GM18499 (cell line): ENCODE measurements around the gene QPCTL.
"Not testable (repeated sequence)": the region's sequence is repeated elsewhere in the genome, so short reads cannot be mapped to it uniquely, and the experiment has no call there.

Experiments
- ATAC-seq: cut with Tn5 transposase; IDR thresholded peaks from one replicate; pipeline ENCODE4 v1.9.1; 2021; ENCODE audit warnings: moderate number of reproducible peaks; ENCODE audit not compliant: insufficient read depth, unreplicated experiment

The QPCTL gene

GRCh38 chr19:45670670-45671453 is 21.6 kb upstream of the QPCTL start:
- no peak for ATAC-seq

- no peak for ATAC-seq
Measured at GRCh38 chr19:45674946-45675345, 17.5 kb upstream of the QPCTL start.

- no peak for ATAC-seq
Measured at GRCh38 chr19:45676851-45677263, 15.6 kb upstream of the QPCTL start.

- no peak for ATAC-seq
Measured at GRCh38 chr19:45677351-45678230, 14.9 kb upstream of the QPCTL start.

- ATAC-seq = no peak
Measured at GRCh38 chr19:45681391-45682015, 11.0 kb upstream of the QPCTL start.

GRCh38 chr19:45682117-45682516 is 10.3 kb upstream of the QPCTL start:
- no peak for ATAC-seq

- ATAC-seq = no peak
Measured at GRCh38 chr19:45682908-45683307, 9.6 kb upstream of the QPCTL start.

- not testable (repeated sequence) for ATAC-seq
Measured at GRCh38 chr19:45685045-45685444, 7.4 kb upstream of the QPCTL start.

DNA sequence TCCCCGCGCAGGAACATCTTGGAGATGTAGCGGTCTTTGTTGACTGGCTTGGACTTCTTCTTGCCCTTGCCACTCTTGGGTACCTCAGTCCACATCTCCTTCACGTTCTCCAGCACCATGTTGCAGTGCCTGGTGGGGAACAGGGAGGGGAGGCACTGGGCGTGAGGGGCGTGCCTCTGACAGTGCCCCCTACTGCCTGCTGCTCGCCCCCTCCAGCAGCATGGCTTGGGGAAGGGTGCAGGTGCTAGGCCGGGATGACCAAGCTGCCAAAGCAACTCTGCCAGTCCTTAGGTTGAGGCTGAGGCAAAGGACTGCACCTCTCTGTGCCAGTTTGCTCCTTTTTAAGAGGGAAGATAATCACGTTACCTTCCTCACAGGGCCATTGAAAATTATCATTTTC is 4.9 kb upstream of the QPCTL start:
- ATAC-seq = no peak

GRCh38 chr19:45691516-45692186 is 815 bp upstream of the QPCTL start, which contains the start of gene SNRPD2:
Gene SNRPD2 (minus strand): TSS chr19:45691953. CDS start chr19:45691888, 65 bp downstream.
- ATAC-seq = peak; percentile 27

DNA sequence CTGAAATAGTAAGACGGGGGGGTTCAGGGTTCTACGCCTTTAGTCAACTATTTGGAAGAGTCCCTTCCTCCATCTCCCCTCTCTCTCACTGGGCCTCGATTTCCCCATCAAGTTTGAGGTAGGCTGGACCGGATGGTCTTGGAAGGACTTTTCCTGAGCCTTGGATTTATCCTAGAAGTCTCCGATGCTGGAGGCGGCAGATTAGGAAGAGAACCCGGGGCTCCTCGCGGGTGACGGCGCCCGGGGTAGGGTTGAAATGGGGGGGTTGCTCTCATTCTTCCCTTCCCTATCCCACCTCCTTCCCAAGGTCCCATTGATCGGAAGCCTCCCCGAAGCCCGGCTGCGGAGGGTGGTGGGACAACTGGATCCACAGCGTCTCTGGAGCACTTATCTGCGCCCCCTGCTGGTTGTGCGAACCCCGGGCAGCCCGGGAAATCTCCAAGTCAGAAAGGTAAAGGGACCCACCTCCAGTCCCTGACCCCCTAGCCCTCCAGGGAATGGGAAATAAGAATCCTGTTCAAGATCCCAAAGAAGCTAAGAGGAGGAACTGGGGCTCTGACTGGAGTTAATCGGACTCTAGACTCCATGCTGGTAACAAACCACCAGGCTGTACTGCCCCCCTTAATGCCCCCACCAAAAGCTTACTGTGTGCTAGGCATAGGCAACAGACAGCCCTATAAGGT is 781 bp downstream of the QPCTL start:
- no peak for ATAC-seq

DNA sequence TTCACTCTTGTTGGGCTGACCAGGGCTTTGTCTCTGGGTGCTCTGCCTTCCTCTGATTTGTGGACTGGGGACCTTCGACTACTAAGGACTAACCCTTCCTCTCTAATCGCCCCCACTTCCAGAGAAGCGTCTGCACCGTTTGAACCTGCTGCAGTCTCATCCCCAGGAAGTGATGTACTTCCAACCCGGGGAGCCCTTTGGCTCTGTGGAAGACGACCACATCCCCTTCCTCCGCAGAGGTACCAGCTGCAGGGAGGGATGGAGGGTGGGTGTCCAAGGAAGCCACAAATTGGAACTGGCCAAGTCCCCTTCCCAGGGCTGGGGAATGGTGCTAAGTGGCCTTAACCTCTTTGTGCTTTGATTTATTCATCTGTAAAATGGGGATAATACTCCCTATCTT is 9.2 kb downstream of the QPCTL start:
- no peak for ATAC-seq

DNA sequence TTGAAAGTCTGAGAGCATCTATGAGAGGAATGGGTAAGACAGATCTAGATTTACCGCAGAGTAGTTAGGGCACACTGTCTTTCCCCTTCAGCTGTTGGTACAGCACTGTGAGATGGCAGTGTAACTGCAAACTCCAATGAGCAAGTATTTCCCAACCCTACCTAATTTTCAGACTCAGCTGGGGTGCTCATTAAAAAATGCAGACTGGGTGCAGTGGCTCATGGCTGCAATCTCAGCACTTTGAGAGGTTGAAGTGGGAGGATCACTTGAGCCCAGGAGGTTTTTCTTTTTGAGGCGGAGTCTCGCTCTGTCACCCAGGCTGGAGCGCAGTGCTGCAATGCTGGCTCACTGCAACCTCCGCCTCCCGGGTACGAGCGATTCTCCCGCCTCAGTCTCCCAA is 12.6 kb downstream of the QPCTL start:
- ATAC-seq = no peak

GRCh38 chr19:45705710-45706415 is 13.4 kb downstream of the QPCTL start:
- no peak for ATAC-seq

DNA sequence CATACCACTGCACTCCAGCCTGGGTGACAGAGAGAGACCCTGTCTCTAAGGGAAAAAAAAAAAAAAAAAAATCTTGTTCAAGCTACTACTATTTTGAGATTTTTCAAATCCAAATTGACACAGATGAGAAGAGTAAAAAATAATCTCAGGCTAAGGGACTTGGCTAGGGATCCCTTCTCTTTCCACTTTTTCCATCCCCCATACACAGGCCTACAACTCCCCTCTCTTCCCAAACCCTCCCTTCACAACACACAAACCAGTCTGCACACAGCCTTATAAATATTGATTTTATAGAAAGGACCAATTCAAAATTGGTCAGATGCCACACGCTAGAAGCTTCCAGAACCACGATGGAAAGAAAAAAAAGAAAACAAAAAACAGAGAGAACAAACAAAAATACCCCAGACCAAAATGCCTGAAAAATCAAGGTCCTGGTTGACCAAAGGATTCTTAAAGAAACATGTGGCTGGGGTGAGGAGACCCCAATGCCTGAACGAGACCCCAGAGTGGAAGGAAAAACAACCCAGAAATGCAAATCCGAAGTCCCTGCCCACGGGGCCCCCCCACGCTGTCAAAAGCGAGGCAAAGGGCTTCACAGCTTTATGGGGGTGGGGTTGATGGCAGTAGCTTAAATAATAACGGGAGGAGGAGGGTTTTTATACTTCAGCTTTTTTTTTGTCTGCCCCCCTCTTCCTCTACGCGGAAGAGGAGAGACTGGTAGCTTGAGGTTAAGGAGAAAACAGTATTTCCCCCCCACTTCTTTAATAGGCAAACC is 18.1 kb downstream of the QPCTL start:
- no peak for ATAC-seq

DNA sequence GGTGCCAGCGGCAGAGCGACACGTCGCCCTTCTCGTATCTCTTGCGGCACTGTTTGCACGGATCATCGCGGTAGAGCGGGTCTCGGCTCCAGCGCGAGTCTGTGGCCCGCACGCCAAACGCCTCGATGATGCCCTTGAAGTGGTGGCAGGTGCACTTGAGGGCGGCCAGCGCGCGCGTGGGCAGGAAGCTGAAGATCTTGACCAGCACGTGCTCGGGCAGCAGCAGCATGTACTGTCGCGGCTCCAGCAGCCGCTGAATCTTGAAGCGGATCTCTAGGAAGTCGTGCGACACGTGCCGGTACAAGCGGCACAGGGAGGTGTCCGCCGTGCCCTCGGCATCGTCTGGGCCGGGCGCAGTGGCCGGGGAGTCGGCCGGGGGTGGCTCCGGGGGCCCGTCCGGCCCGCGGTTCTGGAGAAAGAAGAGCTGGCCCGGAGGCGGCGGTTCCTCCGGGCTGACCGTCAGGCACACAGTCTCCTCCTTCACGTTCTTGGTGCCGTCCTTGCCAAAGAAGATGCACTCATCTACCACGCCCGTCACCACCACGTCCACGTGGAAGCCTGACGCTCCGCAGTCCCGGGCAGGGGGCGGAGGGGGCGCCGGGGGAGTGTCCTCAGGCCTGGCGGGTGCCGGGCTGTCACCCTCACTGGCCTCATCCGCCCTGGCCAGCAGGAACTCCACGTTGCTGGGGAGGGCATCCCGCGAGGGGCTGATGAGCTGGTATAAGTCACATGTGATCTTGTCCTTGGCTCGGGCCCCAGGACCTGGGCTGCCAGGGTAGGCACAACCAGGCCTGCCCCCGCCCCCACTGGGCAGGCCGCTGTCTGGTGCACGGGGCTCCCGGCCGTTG is 19.6 kb downstream of the QPCTL start:
- no peak for ATAC-seq

- ATAC-seq = no peak
Measured at GRCh38 chr19:45712699-45713067, 20.2 kb downstream of the QPCTL start.

GRCh38 chr19:45713141-45713540 is 20.7 kb downstream of the QPCTL start:
- no peak for ATAC-seq
